PC-3 (cell line): ENCODE results near the gene CAMTA1.
A peak's percentile ranks its signal among the peaks of the same experiment; 100 is the strongest.

Experiments used
- CTCF ChIP-seq: fragments of 300-600 bp; sonication (generic); conservative IDR thresholded peaks from 2 replicates; pipeline ENCODE4 v1.5.1; 2017; ENCODE audit warnings: antibody characterized with exemption, low read depth, mild to moderate bottlenecking, low read length
- EZH2 ChIP-seq: fragments of 300-600 bp; sonication (generic); IDR thresholded peaks from one replicate; pipeline ENCODE4 v1.6.1; 2017; ENCODE audit warnings: antibody characterized with exemption, mild to moderate bottlenecking, low read length; ENCODE audit not compliant: unreplicated experiment

- TF ChIP-seq CTCF (peak; percentile 21; the same call in 1 of the 2 replicates), EZH2 (no peak)
Measured at GRCh38 chr1:6785728-6786505, 663 bp downstream of the CAMTA1 start.
